Endothelial cell of umbilical vein (primary cell): Measurements from ENCODE around the gene NLE1. TPM values are rescaled to one million over a fixed set of nuclear protein-coding genes. Genes with fewer than 3 reads are reported as not detected.

Experiments used
- BruUV-seq: library from RNA; stranded (reverse); fragments of 400-500 nt; replicated peaks from 2 replicates; lab custom pipeline; 2021; lab: Mats Ljungman, UMichigan
- CTCF ChIA-PET: fragments of 300-600, 350-600 bp; sonication (Branson Sonifier 250); formaldehyde crosslinking; loops from one replicate; lab custom pipeline; 2021; ENCODE audit warnings: antibody characterized with exemption, inconsistent platforms; lab: Charles Lee
- POLR2A ChIA-PET: fragments of 300-600, 350-600 bp; sonication (Branson Sonifier 250); formaldehyde crosslinking; loops from one replicate; lab custom pipeline; 2021; ENCODE audit warnings: antibody characterized with exemption, inconsistent platforms; lab: Charles Lee
- DNase-seq: peaks from one replicate; pipeline ENCODE4 v3.0.0-alpha.2; 2011; ENCODE audit warnings: low read depth, low spot score
- FAIRE-seq: peaks from 2 replicates; lab custom pipeline; 2011; peaks lifted over from hg19 to GRCh38; lab: Jason Lieb, UNC
- H2AFZ ChIP-seq: 2 replicates; pipeline ENCODE4 v1.6.0; 2012; ENCODE audit warnings: low read depth, low read length, control low read depth, inconsistent platforms
- H3K27ac ChIP-seq: 2 replicates; pipeline ENCODE4 v1.5.1; 2011; ENCODE audit warnings: low read depth, mild to moderate bottlenecking, control low read depth, low read length, moderate library complexity; ENCODE audit not compliant: insufficient read depth
- H3K27me3 ChIP-seq, 2 experiments: 2 replicates each; pipeline versions ENCODE4 v1.6.0 to v1.6.1; 2011; ENCODE audit warnings: low read length in 2 of 2, mixed read lengths in 1 of 2; ENCODE audit not compliant: control insufficient read depth in 2 of 2, insufficient read depth in 2 of 2
- H3K36me3 ChIP-seq, 2 experiments: 2 replicates in 1 of 2; 3 replicates in 1 of 2; pipeline ENCODE4 v1.5.1; 2011; ENCODE audit warnings: low read length in 2 of 2, mild to moderate bottlenecking in 1 of 2, moderate library complexity in 1 of 2; ENCODE audit not compliant: control insufficient read depth in 2 of 2, insufficient read depth in 2 of 2; ENCODE audit errors: extremely low read depth in 1 of 2
- H3K4me1 ChIP-seq: 3 replicates; pipeline ENCODE4 v1.5.1; 2011; ENCODE audit warnings: mild to moderate bottlenecking, low read length; ENCODE audit not compliant: control insufficient read depth, insufficient read depth; ENCODE audit errors: extremely low read depth
- H3K4me2 ChIP-seq: 2 replicates; pipeline ENCODE4 v1.6.1; 2011; ENCODE audit warnings: low read length, control low read depth, mixed read lengths; ENCODE audit not compliant: insufficient read depth
- H3K4me3 ChIP-seq, 3 experiments: fragments of 200-600 bp in 1 of 3; sonication (generic), shearing (Covaris generic) in 1 of 3; replicated peaks in 1 of 3; 2 replicates each; pipeline ENCODE4 v1.5.1; 2011 to 2016; ENCODE audit warnings: control low read depth in 3 of 3, low read length in 3 of 3, mild to moderate bottlenecking in 2 of 3, inconsistent platforms in 1 of 3, low read depth in 1 of 3, moderate library complexity in 1 of 3; ENCODE audit not compliant: insufficient read depth in 1 of 3
- H3K79me2 ChIP-seq: 2 replicates; pipeline ENCODE4 v1.6.0; 2012; ENCODE audit warnings: low read length, inconsistent platforms; ENCODE audit not compliant: control insufficient read depth, insufficient read depth
- H3K9ac ChIP-seq: replicated peaks from 2 replicates; pipeline ENCODE3; 2011; ENCODE audit warnings: low read length, control low read depth; ENCODE audit not compliant: insufficient read depth; ENCODE audit errors: extremely low read depth
- H3K9me1 ChIP-seq: replicated peaks from 3 replicates; pipeline ENCODE4 v1.6.0; 2011; ENCODE audit warnings: mild to moderate bottlenecking, low read length; ENCODE audit not compliant: control insufficient read depth, insufficient read depth; ENCODE audit errors: extremely low read depth
- H3K9me3 ChIP-seq: replicated peaks from 2 replicates; pipeline ENCODE4 v1.5.1; 2012; ENCODE audit warnings: low read length, inconsistent platforms; ENCODE audit not compliant: control insufficient read depth, insufficient read depth
- H4K20me1 ChIP-seq: replicated peaks from 2 replicates; pipeline ENCODE3; 2011; ENCODE audit warnings: mild to moderate bottlenecking, low read length; ENCODE audit not compliant: control insufficient read depth, insufficient read depth; ENCODE audit errors: extremely low read depth
- CTCF ChIP-seq, 2 donors: IDR thresholded peaks; 1 replicate in 1 of 2; 2 replicates in 1 of 2; pipeline ENCODE4 v1.5.1; 2011; ENCODE audit warnings: low read length in 2 of 2, mild to moderate bottlenecking in 2 of 2, moderate library complexity in 2 of 2, control low read depth in 1 of 2, inconsistent platforms in 1 of 2, low read depth in 1 of 2; ENCODE audit not compliant: insufficient read depth in 1 of 2; ENCODE audit errors: extremely low read depth in 1 of 2
- EZH2 ChIP-seq: IDR thresholded peaks from 2 replicates; pipeline ENCODE4 v1.6.1; 2012; ENCODE audit warnings: borderline replicate concordance, low read depth, mild to moderate bottlenecking, moderate library complexity, low read length, inconsistent platforms; ENCODE audit not compliant: severe bottlenecking
- FOS ChIP-seq: IDR thresholded peaks from 2 replicates; pipeline ENCODE4 v1.6.1; 2011; ENCODE audit warnings: mild to moderate bottlenecking, low read length, moderate library complexity, borderline replicate concordance; ENCODE audit not compliant: insufficient read depth
- GATA2 ChIP-seq: IDR thresholded peaks from 2 replicates; pipeline ENCODE4 v1.7.0; 2011; ENCODE audit warnings: low read depth, mild to moderate bottlenecking, moderate library complexity, mixed read lengths, low read length; ENCODE audit not compliant: insufficient read length, insufficient read depth
- JUN ChIP-seq: IDR thresholded peaks from 2 replicates; pipeline ENCODE4 v1.6.1; 2011; ENCODE audit warnings: borderline replicate concordance, low read depth; ENCODE audit not compliant: insufficient read length, insufficient read depth
- MAX ChIP-seq: IDR thresholded peaks from 2 replicates; pipeline ENCODE4 v1.6.1; 2011; ENCODE audit not compliant: insufficient read depth, insufficient read length
- MYC ChIP-seq: IDR thresholded peaks from one replicate; pipeline ENCODE4 v1.6.1; 2011; ENCODE audit warnings: mild to moderate bottlenecking, low read depth, low read length
- POLR2A ChIP-seq: IDR thresholded peaks from 2 replicates; pipeline ENCODE4 v1.6.1; 2012; ENCODE audit warnings: low read depth, mild to moderate bottlenecking, control low read depth, low read length
- POLR2AphosphoS5 ChIP-seq: IDR thresholded peaks from 2 replicates; pipeline ENCODE4 v1.6.1; 2012; ENCODE audit warnings: low read depth, mild to moderate bottlenecking, control low read depth, low read length, moderate library complexity; ENCODE audit not compliant: insufficient read depth
- dilution Hi-C: fragments of 300-500 bp; cut with MboI; formaldehyde crosslinking; loops from one replicate; pipeline ENCODE4 v1.15.0; 2019; ENCODE audit warnings: low sequenced_read_pairs; ENCODE audit not compliant: extremely low pct_ligation_motif_present
- intact Hi-C: fragments of 100-400 bp; cut with micrococcal nuclease; formaldehyde crosslinking; loops from one replicate; pipeline ENCODE4 v1.10.0; 2022
- polyA plus RNA-seq, 4 experiments: library from polyadenylated mRNA; depleted of rRNA in 3 of 4; stranded (reverse) in 3 of 4; unstranded in 1 of 4; fragments of >200 nt; gene quantifications; 2 replicates each; pipeline versions ENCODE4 v1.2.1 to v1.2.3, GENCODE V29; 2011 to 2012; ENCODE audit warnings: missing spikeins in 1 of 4
- total RNA-seq: library from RNA; stranded (reverse); gene quantifications from 2 replicates; pipeline ENCODE4 v1.2.3, GENCODE V29; 2021

The NLE1 gene
- total and polyA plus RNA-seq, 2 donors (not counting 3 experiments of a cell fraction or from before 2014, with no cell fraction given), result 19.1 to 22.8 TPM

GRCh38 chr17:35138218-35138617 lies 3.9 kb downstream of the NLE1 start:
- Histone ChIP-seq H3K27ac (no peak overlapping the region), H3K9ac (no peak overlapping the region), H3K79me2 (peaks cover 21% of the 10 kb centered on the region), H3K4me1 (peaks cover 6% of the 10 kb centered on the region), H3K9me3 (no peaks in the 10 kb centered on the region), H3K9me1 (no peaks in the 10 kb centered on the region), H3K36me3 (peaks cover 20 to 37% of the 10 kb centered on the region in 2 experiments), H3K27me3 (no peaks in the 10 kb centered on the region), H3K4me3 (no peak overlapping the region), H3K4me2 (no peak overlapping the region), H4K20me1 (no peaks in the 10 kb centered on the region), H2AFZ (no peak overlapping the region)
- no peak for FAIRE-seq
- dilution Hi-C loops, result no loop called here
- no peak for TF ChIP-seq CTCF (IDR thresholded peaks at IDR 0.05; ENCODE audit: extremely low read depth in 1 of 2, insufficient read depth in 1 of 2, low read depth in 1 of 2, low read length in 2 of 2)
- TF ChIP-seq POLR2AphosphoS5, result no peak
- TF ChIP-seq GATA2, result no peak
- TF ChIP-seq MYC, result no peak
- TF ChIP-seq POLR2A, result no peak
- no peak for TF ChIP-seq EZH2
- POLR2A ChIA-PET, result no interaction called here
- BruUV-seq, result no TSS peak
- CTCF ChIA-PET, result no interaction called here
- intact Hi-C loops, result no loop called here
- no peak for DNase-seq

GRCh38 chr17:35135322-35135721 lies 6.8 kb downstream of the NLE1 start:
- H3K79me2 ChIP-seq, result peaks cover 5% of the 10 kb centered on the region
- H2AFZ ChIP-seq, result no peak overlapping the region
- peaks cover 20 to 51% of the 10 kb centered on the region in 2 experiments for H3K36me3 ChIP-seq
- FAIRE-seq, result no peak
- H3K4me2 ChIP-seq, result no peak overlapping the region
- BruUV-seq, result no TSS peak
- no peak overlapping the region for H3K4me3 ChIP-seq
- no peaks in the 10 kb centered on the region for H3K27me3 ChIP-seq
- no peak overlapping the region for H3K9ac ChIP-seq
- intact Hi-C loops (no loop called here), dilution Hi-C loops (no loop called here)
- H3K9me3 ChIP-seq, result no peaks in the 10 kb centered on the region
- no peak for DNase-seq
- no peaks in the 10 kb centered on the region for H3K9me1 ChIP-seq
- TF ChIP-seq CTCF (IDR thresholded peaks at IDR 0.05; ENCODE audit: extremely low read depth in 1 of 2, insufficient read depth in 1 of 2, low read depth in 1 of 2, low read length in 2 of 2) (no peak), GATA2 (no peak), POLR2A (no peak), MAX (no peak), MYC (no peak), POLR2AphosphoS5 (no peak), EZH2 (no peak), FOS (no peak), JUN (no peak)
- ChIA-PET POLR2A (no interaction called here), CTCF (no interaction called here)
- no peaks in the 10 kb centered on the region for H4K20me1 ChIP-seq
- no peaks in the 10 kb centered on the region for H3K4me1 ChIP-seq
- no peak overlapping the region for H3K27ac ChIP-seq
